Activated CD8-positive, alpha-beta memory T cell treated with anti-CD3 and anti-CD28 coated beads for 36 hours (primary cell): ENCODE measurements around the gene THYN1. TPM values are rescaled to one million over a fixed set of nuclear protein-coding genes. Genes with fewer than 3 reads are reported as not detected.
"Not testable (repeated sequence)": the region's sequence is repeated elsewhere in the genome, so short reads cannot be mapped to it uniquely, and the experiment has no call there.

Experiments
- CTCF ChIA-PET: fragments of 350-600 bp; sonication (Branson Sonifier 250); formaldehyde crosslinking; loops from one replicate; lab custom pipeline; 2021; ENCODE audit warnings: antibody characterized with exemption; lab: Charles Lee
- POLR2A ChIA-PET: fragments of 350-600 bp; sonication (Branson Sonifier 250); formaldehyde crosslinking; loops from one replicate; lab custom pipeline; 2021; ENCODE audit warnings: antibody characterized with exemption; lab: Charles Lee
- total RNA-seq, 2 experiments: library from RNA; stranded (reverse); gene quantifications; one replicate each; pipeline ENCODE4 v1.2.3, GENCODE V29; 2021

THYN1 gene
- total RNA-seq, 2 experiments from 2014 or later, result 66.4 to 73.2 TPM

- POLR2A ChIA-PET, result no interaction called here
- CTCF ChIA-PET, result no interaction called here
Observed at GRCh38 chr11:134257101-134257500, 3.9 kb upstream of the THYN1 start.

- POLR2A ChIA-PET, result not testable (repeated sequence)
- CTCF ChIA-PET, result interaction anchor here (0.6 kb wide), 1 partner anchor 915 kb away, joined by 3 read pairs; no protein-coding TSS in a partner anchor
Observed at GRCh38 chr11:134255184-134255561, 2.0 kb upstream of the THYN1 start.

GRCh38 chr11:134254433-134255183 is 1.5 kb upstream of the THYN1 start:
- CTCF ChIA-PET, result interaction anchor here (0.6 to 1.2 kb wide), 2 partner anchors 11 to 914 kb away, joined by 3 read pairs; no protein-coding TSS in a partner anchor
- POLR2A ChIA-PET, result interaction anchor here (0.7 to 1.5 kb wide), 2 partner anchors 21 to 72 kb away, joined by 4 to 13 read pairs; partner anchors contain the start of gene GLB1L3

GRCh38 chr11:134252346-134253187 is 585 bp downstream of the THYN1 start:
- POLR2A ChIA-PET, result interaction anchor here (1.5 to 3.1 kb wide), 2 partner anchors 23 to 28 kb away, joined by 5 to 19 read pairs; partner anchors contain the start of genes GLB1L3 and VPS26B
- CTCF ChIA-PET, result interaction anchor here (1.0 to 2.4 kb wide), 2 partner anchors 9 to 17 kb away, joined by 4 to 8 read pairs; no protein-coding TSS in a partner anchor

GRCh38 chr11:134250675-134251074 is 2.5 kb downstream of the THYN1 start:
- CTCF ChIA-PET, result interaction anchor here (2.4 kb wide), 1 partner anchor 11 kb away, joined by 8 read pairs; no protein-coding TSS in a partner anchor
- POLR2A ChIA-PET, result interaction anchor here (0.6 to 3.1 kb wide), 2 partner anchors 13 to 26 kb away, joined by 3 to 19 read pairs; partner anchors contain the start of gene VPS26B

GRCh38 chr11:134250246-134250645 is 2.9 kb downstream of the THYN1 start:
- CTCF ChIA-PET, result no interaction called here
- POLR2A ChIA-PET, result no interaction called here

GRCh38 chr11:134248910-134249480 is 4.2 kb downstream of the THYN1 start:
- POLR2A ChIA-PET, result interaction anchor here (1.0 to 2.4 kb wide), 3 partner anchors 20 to 24 kb away, joined by 3 to 20 read pairs (median 3); partner anchors contain the start of genes NCAPD3 and VPS26B
- CTCF ChIA-PET, result interaction anchor here (0.8 to 1.8 kb wide), 7 partner anchors 8 to 42 kb away, joined by 3 to 6 read pairs (median 3); partner anchors contain the start of gene GLB1L3

- ChIA-PET CTCF (no interaction called here), POLR2A (no interaction called here)
Observed at GRCh38 chr11:134246678-134247077, 6.5 kb downstream of the THYN1 start.

- CTCF ChIA-PET, result interaction anchor here (2.1 kb wide), 1 partner anchor 21 kb away, joined by 7 read pairs; the partner anchor contains the start of genes NCAPD3 and VPS26B
- POLR2A ChIA-PET, result no interaction called here
Observed at GRCh38 chr11:134246100-134246499, 7.1 kb downstream of the THYN1 start.

GRCh38 chr11:134245434-134245833 is 7.7 kb downstream of the THYN1 start:
- POLR2A ChIA-PET, result no interaction called here

GRCh38 chr11:134244593-134244992 is 8.6 kb downstream of the THYN1 start:
- ChIA-PET POLR2A (interaction anchor here (1.0 to 1.2 kb wide), 2 partner anchors 9 to 20 kb away, joined by 3 read pairs; partner anchors contain the start of genes ACAD8, NCAPD3 and VPS26B), CTCF (interaction anchor here (0.6 to 2.1 kb wide), 2 partner anchors 20 to 48 kb away, joined by 4 to 7 read pairs; partner anchors contain the start of genes NCAPD3 and VPS26B)

More at GRCh38 chr11:134245434-134245833, 7.7 kb downstream of the THYN1 start:
- CTCF ChIA-PET, result interaction anchor here (2.1 kb wide), 1 partner anchor 20 kb away, joined by 7 read pairs; the partner anchor contains the start of genes NCAPD3 and VPS26B

GRCh38 chr11:134243913-134244312 is 9.2 kb downstream of the THYN1 start:
- CTCF ChIA-PET, result interaction anchor here (0.6 to 2.1 kb wide), 2 partner anchors 19 to 47 kb away, joined by 4 to 7 read pairs; partner anchors contain the start of genes NCAPD3 and VPS26B
- POLR2A ChIA-PET, result interaction anchor here (0.6 to 1.2 kb wide), 3 partner anchors 10 to 42 kb away, joined by 3 to 4 read pairs (median 3); partner anchors contain the start of genes ACAD8, NCAPD3 and VPS26B

- CTCF ChIA-PET, result no interaction called here
- POLR2A ChIA-PET, result no interaction called here
Observed at GRCh38 chr11:134242376-134242775, 10.8 kb downstream of the THYN1 start.

GRCh38 chr11:134240592-134240991 is 12.6 kb downstream of the THYN1 start:
- CTCF ChIA-PET, result interaction anchor here (0.9 kb wide), 1 partner anchor 8 kb away, joined by 3 read pairs; no protein-coding TSS in a partner anchor
- POLR2A ChIA-PET, result no interaction called here

GRCh38 chr11:134238956-134239355 is 14.2 kb downstream of the THYN1 start:
- CTCF ChIA-PET, result interaction anchor here (1.4 kb wide), 1 partner anchor 10 kb away, joined by 3 read pairs; no protein-coding TSS in a partner anchor
- POLR2A ChIA-PET, result no interaction called here

- ChIA-PET CTCF (no interaction called here), POLR2A (no interaction called here)
Observed at GRCh38 chr11:134237557-134237922, 15.6 kb downstream of the THYN1 start.

- ChIA-PET POLR2A (no interaction called here), CTCF (no interaction called here)
Observed at GRCh38 chr11:134236834-134237556, 16.2 kb downstream of the THYN1 start.

- ChIA-PET CTCF (no interaction called here), POLR2A (no interaction called here)
Observed at GRCh38 chr11:134235399-134235798, 17.8 kb downstream of the THYN1 start.
